Osteoblast (primary cell): ENCODE data around the gene TMOD1. TPM values are rescaled to one million over a fixed set of nuclear protein-coding genes. Genes with fewer than 3 reads are reported as not detected.

Source experiments
- DNase-seq: peaks from one replicate; pipeline ENCODE4 v3.0.0; 2011; ENCODE audit warnings: low spot score, mixed read lengths; ENCODE audit not compliant: insufficient read length; ENCODE audit errors: missing footprints
- H2AFZ ChIP-seq: 2 replicates; pipeline ENCODE4 v1.6.0; 2011; ENCODE audit warnings: mild to moderate bottlenecking, low read length
- H3K27ac ChIP-seq: 2 replicates; pipeline ENCODE4 v1.5.1; 2011; ENCODE audit warnings: mild to moderate bottlenecking, low read depth, low read length, moderate library complexity
- H3K27me3 ChIP-seq: 2 replicates; pipeline ENCODE4 v1.6.0; 2012; ENCODE audit warnings: mild to moderate bottlenecking, control low read depth, inconsistent platforms, low read length, moderate library complexity; ENCODE audit not compliant: insufficient read depth
- H3K36me3 ChIP-seq: 2 replicates; pipeline ENCODE4 v1.5.1; 2011; ENCODE audit warnings: mild to moderate bottlenecking, low read length, control low read depth, moderate library complexity; ENCODE audit not compliant: insufficient read depth
- H3K4me1 ChIP-seq: 2 replicates; pipeline ENCODE4 v1.5.1; 2011; ENCODE audit warnings: mild to moderate bottlenecking, low read length, control low read depth, moderate library complexity; ENCODE audit not compliant: insufficient read depth
- H3K4me2 ChIP-seq: 2 replicates; pipeline ENCODE4 v1.6.0; 2011; ENCODE audit warnings: mild to moderate bottlenecking, low read length; ENCODE audit not compliant: insufficient read depth
- H3K4me3 ChIP-seq: fragments of 200-600 bp; sonication (generic); 3 replicates; pipeline ENCODE4 v1.5.1; 2012; ENCODE audit warnings: mild to moderate bottlenecking, low read length, inconsistent platforms; ENCODE audit not compliant: insufficient read depth
- H3K79me2 ChIP-seq: 2 replicates; pipeline ENCODE4 v1.6.0; 2012; ENCODE audit warnings: mild to moderate bottlenecking, low read length, control low read depth, inconsistent platforms; ENCODE audit not compliant: insufficient read depth
- H3K9me3 ChIP-seq: 2 replicates; pipeline ENCODE4 v1.5.1; 2011; ENCODE audit warnings: low read depth, low read length, control low read depth
- H4K20me1 ChIP-seq: 2 replicates; pipeline ENCODE4 v1.6.0; 2012; ENCODE audit warnings: mild to moderate bottlenecking, low read length, control low read depth; ENCODE audit not compliant: insufficient read depth
- CTCF ChIP-seq: IDR thresholded peaks from 2 replicates; pipeline ENCODE4 v1.5.1; 2011; ENCODE audit warnings: mild to moderate bottlenecking, low read depth, low read length, moderate library complexity; ENCODE audit errors: extremely low read depth
- total RNA-seq: library from RNA; depleted of rRNA; stranded (reverse); fragments of >200 nt; gene quantifications from 2 replicates; pipeline ENCODE4 v1.2.3, GENCODE V29; 2012

Gene TMOD1
- total RNA-seq, 1 donor, result not detected

- Histone ChIP-seq H4K20me1 (no peaks in the 10 kb centered on the region), H3K27ac (no peak overlapping the region), H3K36me3 (no peaks in the 10 kb centered on the region), H3K9me3 (no peaks in the 10 kb centered on the region), H3K27me3 (peaks cover 10% of the 10 kb centered on the region), H3K4me3 (no peak overlapping the region), H2AFZ (no peak overlapping the region), H3K4me1 (peaks cover 5% of the 10 kb centered on the region), H3K79me2 (no peaks in the 10 kb centered on the region), H3K4me2 (no peak overlapping the region)
- no peak for TF ChIP-seq CTCF
- no peak for DNase-seq
Measured at GRCh38 chr9:97515662-97516061, 14.2 kb downstream of the TMOD1 start.

- Histone ChIP-seq H3K27ac (no peak overlapping the region), H3K4me3 (no peak overlapping the region), H3K27me3 (peaks cover 10% of the 10 kb centered on the region), H3K4me1 (peaks cover 5% of the 10 kb centered on the region), H4K20me1 (no peaks in the 10 kb centered on the region), H3K36me3 (no peaks in the 10 kb centered on the region), H3K9me3 (no peaks in the 10 kb centered on the region), H3K79me2 (no peaks in the 10 kb centered on the region), H3K4me2 (no peak overlapping the region), H2AFZ (no peak overlapping the region)
- no peak for TF ChIP-seq CTCF
- no peak for DNase-seq
Measured at GRCh38 chr9:97516111-97516510, 14.6 kb downstream of the TMOD1 start.

DNA sequence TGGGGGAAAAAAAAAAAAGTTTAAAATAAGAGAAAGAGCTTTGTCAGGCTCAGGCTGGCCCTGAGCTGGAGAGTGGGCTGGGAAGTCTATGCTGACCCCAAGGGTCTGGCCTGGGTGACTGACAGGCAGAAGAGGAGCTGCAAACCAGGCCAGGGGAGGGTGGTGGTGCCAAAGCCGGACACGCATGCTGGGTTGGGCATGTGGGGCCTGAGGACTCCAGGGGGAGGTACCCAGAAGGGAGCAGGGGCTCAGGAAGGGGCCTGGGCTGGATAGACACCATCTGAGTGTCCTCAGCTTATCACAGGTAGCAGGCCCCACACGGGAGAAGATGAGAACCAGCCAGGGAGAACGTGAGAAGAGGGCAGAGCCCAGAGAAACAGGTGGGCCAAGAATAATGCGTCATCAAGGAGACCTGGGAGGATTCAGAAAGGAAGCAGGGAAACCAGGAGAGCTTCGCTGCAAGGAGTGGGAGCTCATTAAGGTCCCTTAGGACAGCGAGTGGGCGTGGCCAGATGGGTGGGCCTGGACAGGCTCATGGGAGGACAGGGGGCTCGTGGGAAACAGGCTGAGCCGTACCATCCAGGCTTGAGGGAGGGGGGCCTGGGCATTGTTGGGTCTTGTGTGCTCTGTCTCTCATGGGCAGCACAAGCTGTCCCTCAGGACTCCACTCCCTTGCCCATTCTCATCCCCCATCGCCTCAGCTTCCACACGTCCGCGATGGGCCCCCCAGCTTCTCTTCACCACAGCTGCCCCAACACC is 16.0 kb downstream of the TMOD1 start:
- no peak overlapping the region for H3K4me2 ChIP-seq
- H3K79me2 ChIP-seq, result no peaks in the 10 kb centered on the region
- peaks cover 10% of the 10 kb centered on the region for H3K27me3 ChIP-seq
- H4K20me1 ChIP-seq, result no peaks in the 10 kb centered on the region
- H3K4me3 ChIP-seq, result no peak overlapping the region
- no peak for TF ChIP-seq CTCF
- no peaks in the 10 kb centered on the region for H3K36me3 ChIP-seq
- H3K9me3 ChIP-seq, result no peaks in the 10 kb centered on the region
- H3K4me1 ChIP-seq, result peaks cover 5% of the 10 kb centered on the region
- H2AFZ ChIP-seq, result no peak overlapping the region
- H3K27ac ChIP-seq, result no peak overlapping the region
- DNase-seq, result no peak

DNA sequence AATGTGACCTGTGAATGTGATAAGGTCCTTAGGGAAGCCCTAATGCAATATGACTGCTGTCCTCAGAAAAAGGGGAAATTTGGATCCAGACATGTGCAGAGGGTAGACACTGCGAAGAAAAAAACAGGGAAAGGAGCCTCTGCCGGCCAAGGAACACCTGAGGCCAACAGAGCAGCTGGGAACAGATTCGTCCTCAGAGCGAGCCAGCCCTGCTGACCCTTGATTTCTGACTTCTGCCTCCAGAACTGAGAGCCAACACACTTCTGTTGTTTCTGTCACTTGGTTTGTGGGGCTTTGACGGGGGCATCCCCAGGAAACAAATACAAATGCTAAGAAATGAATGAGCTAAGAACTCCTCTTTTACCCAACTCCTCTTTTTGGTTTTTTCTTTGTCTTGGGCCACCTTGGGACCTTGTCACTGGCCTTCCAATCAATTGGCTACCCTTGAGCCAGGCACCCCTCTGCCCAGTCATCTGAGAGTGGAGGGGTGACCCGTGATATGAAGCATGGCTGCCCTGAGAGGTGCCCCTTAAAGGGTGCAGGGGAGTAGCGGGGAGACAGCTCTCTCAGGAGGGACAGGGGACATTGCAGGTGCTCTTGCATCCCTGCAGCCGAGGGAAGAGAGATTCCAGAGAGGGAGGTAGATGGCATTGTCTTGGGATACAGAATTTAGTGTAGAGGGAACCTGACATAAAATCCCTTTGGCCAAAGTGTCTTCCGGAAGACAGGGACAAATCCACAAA is 16.9 kb downstream of the TMOD1 start:
- Histone ChIP-seq H4K20me1 (no peaks in the 10 kb centered on the region), H3K4me2 (peak overlapping the region; percentile 75), H3K36me3 (no peaks in the 10 kb centered on the region), H3K27me3 (peaks cover 10% of the 10 kb centered on the region), H2AFZ (no peak overlapping the region), H3K79me2 (no peaks in the 10 kb centered on the region), H3K9me3 (no peaks in the 10 kb centered on the region), H3K27ac (no peak overlapping the region), H3K4me3 (no peak overlapping the region), H3K4me1 (peaks cover 5% of the 10 kb centered on the region)
- DNase-seq, result no peak
- no peak for TF ChIP-seq CTCF
